GM21367 (cell line): Measurements from ENCODE around the gene NAGPA.

Experiments used
- ATAC-seq: cut with Tn5 transposase; IDR thresholded peaks from one replicate; pipeline ENCODE4 v1.9.1; 2021; ENCODE audit not compliant: unreplicated experiment

Gene NAGPA

DNA sequence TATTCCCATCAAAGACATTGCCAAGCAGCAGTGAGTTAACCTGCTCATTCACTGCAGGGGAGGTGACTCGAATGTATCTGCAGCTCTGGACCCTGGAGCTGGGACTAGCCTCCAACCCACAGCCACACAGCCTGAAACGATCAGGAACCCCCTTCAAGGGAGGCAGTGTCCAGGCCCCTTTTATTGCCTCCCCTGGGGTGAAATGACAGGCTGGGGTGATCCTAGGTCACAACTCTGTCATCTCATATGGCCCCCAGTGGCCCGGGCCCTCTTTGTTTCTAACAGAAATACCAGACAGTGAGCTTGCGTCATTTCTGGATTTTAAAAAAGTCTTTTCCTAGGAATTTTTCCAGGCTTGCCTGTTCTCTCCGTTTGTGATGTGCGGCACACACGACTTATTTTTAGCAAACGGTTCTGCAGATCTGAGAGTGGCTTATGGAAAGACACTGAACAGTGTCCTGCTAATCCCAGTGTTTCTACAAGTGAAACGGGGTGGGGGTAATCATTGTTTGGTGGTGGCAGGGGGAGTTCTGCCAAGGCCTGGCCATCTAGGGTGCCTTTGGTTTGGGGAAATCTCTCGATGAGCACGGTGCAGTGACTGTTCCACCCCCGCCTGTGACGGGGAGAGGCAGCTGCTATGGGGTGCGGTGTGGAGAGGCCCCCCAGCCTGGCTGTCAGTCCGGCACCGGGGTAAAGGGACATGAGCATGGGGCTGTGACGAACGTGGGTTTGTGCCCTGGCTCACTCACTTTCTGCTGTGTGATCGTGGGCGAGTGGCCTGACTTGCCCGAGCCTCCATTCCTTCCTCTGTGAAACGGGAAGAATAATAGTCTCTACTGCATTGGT lies 27.2 kb downstream of the NAGPA start:
- no peak for ATAC-seq

DNA sequence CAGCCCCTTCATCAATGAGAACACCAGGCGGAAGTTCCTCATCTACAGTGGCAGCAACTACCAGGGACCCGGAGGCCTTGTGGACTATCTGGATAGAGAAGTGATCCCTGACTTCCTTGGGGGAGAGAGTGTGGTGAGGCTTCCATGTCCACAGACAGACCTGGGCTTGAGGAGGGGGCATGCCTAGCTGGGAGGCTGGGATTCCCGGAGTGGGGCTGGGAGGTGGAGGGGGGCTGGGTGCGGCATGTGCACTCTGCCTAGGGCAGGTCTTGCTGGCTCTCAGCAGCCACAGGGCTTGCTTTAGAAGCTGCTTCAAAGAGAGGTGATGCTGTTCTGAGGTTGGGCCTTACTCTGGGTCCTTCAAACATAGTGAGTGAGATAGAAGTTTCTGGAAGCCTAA lies 27.8 kb downstream of the NAGPA start:
- ATAC-seq = no peak

DNA sequence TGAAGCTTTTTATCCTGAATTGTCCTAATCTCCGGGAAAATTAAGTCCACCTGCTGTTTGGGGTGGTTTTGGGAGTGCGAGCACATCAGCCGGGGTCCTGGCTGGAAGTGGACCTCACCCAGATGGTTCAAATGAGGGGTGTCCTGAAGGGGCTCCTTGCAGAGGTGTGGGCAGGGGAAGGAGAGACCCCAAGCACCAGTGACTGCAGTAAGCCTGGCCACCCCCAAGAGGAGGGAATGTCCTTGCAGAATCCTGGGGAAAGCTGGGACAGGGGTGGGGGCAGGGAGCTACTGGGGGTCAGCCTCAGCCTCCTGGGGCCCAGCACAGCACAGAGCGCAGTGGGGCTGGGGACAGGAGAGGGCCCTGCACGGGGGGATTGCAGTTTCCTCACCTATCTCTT lies 29.4 kb downstream of the NAGPA start:
- ATAC-seq = no peak

DNA sequence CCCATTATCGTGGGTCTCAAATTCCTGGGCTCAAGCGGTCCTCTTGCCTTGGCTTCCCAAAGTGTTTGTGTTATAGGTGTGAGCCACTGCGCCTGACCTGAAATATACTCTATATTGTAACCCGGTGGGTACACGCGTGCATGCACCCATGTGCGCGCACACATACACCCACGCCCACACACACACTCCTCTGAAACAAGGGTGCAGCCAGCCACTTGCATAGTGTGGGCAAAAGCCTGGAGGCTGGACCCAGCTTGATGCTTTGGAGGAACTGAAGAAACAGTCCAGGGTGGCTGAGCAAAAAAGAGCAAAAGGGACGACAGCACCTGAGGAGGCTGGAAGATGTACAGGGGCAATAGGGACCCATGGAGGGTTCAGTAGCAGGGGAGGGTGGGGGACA lies 29.9 kb downstream of the NAGPA start:
- ATAC-seq = no peak

DNA sequence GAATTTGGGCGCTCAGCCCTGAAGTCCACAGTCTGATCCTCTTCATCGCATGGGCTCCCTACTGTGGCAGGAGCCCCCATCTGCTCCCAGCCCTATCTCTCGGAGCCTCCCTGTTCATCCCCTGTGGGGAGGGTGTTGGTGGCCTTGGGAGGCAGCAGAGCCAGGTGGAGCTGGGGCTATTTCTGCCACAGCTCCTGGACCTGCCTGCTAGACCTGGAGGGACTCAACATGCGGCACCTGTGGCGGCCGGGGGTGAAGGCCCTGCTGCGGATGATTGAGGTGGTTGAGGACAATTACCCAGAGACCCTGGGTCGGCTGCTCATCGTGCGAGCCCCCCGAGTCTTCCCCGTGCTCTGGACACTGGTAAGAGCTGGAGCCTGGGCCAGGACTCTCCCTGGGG lies 30.5 kb downstream of the NAGPA start:
- no peak for ATAC-seq

DNA sequence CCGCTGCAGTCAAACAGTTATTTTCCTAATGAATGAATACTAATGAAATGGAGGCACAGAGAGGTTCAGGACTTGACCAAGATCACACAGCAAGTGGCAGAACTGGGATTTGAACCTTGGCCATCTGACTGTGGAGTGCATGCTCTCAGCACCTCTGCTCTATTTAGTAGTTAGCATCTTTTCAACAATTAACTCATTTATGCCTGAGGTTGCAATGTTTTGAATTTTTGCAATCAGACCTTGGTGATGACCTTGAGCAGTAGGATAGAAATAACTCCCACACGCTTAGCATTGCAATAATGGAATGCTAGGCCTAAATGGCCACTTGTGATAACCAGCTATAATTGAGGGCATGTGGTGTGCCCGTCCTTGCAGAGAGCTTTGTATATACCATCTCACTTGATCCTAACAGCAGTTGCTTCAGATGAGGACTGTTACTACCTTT lies 31.0 kb downstream of the NAGPA start:
- ATAC-seq = no peak

DNA sequence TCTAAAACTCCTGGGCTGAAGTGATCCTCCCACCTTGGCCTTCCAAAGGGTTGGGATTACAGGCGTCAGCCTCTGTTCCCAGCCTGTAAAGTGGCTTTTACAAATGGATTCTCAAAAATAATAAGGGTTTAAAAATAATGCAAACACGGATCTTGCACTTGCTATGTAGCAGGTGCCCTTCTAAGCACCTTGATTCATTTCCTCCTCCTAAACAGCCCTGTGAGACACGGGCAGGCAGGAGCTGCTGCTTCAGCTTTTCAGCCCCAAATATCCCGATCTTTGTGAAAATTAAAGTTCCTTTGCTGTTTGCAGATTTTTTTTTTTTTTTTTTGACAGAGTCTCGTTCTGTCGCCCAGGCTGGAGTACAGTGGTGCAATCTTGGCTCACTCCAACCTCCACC lies 31.7 kb downstream of the NAGPA start:
- ATAC-seq = no peak

DNA sequence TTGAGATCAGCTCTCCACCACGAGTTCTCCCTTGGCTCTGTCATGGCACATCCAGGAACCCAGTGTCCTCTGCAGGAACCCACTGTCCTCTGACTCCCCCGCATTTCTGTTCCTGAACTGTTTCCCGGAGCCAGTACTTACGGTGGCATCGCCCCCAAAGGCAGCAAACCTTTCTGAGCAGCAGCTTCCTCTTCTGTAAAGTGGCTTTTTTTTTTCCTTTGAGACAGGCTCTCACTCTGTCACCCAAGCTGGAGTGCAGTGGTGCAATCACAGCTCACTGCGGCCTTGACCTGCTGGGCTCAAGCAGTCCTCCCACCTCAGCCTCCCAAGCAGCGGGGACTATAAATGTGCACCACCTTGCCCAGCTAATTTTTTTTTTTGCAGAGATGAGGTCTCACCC lies 32.2 kb downstream of the NAGPA start:
- ATAC-seq = no peak

DNA sequence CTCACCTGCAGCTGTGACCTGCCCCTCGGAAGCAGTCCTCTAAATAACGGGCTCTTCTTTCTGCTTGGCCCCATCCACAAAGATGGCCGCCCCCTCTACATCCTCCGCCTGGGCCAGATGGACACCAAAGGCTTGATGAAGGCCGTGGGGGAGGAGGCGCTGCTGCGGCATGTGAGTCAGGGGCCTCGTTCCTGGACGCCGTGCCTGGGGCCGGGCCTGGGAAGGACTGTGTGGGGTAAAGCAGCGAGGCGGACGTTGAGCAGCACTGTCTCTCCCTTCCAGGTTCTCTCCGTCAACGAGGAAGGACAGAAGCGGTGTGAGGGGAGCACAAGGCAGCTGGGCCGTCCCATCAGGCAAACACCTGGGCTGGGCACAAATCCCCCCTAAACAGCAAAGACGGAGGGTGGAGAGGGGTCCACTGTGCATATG lies 33.1 kb downstream of the NAGPA start:
- no peak for ATAC-seq

DNA sequence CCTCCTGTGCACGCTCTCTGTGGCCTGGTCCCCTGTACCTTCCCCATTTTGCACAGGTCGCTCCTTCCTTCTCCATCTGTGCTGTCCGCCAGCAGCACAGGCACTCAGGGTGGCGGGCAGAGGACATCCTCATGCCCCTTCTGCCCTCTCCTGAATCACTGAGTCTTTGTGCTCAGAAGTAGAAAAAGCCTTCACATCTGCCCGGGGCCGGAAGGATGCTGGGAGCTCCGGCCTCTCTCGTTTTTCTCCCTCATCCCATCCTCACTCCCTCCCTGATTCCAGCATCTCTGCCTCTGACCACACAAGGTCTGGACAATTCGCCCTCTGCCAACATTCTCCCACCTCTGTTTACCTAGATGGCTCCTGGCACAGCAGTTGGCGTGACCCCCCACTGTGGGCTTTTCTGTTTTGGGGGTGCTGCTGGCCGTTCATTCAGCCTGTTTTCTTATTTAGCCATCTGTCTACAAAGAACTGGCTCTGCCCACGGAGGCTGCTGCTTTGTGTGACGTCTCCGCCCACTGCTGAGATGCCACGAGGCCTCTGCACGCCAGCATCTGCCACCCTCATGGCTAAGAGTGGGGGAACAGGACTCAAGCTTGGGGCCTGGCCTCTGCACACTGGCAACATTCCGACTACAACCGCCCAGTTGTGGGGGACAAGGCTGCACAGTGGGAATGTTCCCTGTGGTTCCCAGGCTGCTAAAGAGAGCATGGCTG lies 38.9 kb downstream of the NAGPA start:
- no peak for ATAC-seq

DNA sequence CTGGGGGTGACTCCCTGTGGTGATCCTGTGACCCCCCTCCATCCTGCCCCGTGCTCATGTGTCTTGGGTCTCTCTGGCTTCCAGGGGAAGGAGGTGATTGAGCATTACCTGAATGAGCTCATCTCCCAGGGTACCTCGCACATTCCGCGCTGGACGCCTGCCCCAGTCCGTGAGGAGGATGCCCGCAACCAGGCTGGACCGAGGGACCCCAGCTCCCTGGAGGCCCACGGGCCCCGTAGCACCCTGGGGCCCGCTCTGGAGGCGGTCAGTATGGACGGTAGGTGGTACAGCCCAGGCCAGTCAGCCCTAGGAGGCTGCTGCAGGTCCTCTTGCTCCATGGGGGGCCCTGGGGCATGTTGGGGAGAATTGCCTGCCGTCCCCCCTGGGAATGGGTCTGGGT lies 42.0 kb downstream of the NAGPA start:
- no peak for ATAC-seq

DNA sequence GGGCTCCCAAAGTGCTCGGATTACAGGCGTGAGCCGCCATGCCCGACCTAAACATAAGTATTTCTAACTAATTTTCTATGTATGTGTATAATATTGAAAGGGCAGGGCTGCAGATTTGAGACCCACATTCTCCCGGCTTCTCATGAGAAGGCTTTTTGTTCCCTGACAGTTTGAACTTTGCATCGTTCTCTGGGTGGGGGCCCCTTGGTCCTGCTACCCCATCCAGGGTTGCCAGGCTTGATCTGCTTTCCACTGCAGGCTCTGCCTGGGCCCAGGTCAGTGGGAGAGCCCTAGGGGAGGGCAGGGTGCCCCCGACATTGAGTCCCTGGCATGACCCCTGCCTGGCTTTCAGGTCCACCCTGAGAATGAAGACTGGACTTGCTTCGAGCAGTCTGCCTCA lies 43.3 kb downstream of the NAGPA start:
- ATAC-seq = no peak

DNA sequence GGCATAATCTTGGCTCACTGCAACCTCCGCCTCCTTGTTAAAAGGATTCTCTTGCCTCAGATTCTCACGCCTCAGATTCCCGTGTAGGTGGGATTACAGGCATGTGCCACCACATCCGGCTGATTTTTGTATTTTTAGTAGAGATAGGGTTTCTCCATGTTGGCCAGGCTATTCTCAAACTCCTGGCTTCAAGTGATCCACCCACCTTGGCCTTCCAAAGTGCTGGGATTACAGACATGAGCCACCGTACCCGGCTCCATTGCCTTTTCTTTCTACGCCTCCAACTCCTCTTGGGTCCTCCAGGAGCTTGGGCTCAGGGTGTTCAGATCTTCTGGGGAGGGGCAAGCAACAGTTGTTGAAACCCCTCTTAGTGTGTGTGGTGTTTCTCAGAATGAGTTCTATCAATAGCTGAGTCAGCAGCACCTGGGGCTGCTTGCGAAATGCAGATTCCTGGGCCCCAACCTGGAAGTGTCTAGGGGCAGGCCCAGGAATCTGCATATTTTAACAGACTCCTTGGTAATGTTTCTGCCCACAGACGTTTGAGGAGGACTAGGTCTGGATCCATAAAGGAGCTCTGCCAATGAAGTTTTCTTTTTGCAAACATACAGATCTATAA lies 44.2 kb downstream of the NAGPA start:
- no peak for ATAC-seq

DNA sequence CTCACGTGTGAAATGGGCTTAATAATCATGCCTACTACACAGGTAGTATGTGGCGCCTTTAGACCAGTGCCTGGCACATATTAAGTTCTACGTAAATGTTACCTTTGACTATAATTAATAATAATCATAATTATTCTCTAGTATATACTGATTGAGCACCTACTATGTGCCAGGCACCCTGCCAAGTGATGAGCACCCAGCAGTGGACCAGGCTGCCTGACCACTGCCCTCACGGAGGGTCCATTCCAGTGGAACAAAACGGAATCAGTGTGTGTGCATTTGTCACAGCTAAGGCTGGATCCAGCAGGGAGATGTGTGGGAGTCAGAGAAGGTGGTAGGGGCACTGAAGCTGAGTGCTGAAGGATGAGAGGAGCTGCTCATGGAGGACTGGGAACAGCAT lies 45.1 kb downstream of the NAGPA start:
- ATAC-seq = no peak

DNA sequence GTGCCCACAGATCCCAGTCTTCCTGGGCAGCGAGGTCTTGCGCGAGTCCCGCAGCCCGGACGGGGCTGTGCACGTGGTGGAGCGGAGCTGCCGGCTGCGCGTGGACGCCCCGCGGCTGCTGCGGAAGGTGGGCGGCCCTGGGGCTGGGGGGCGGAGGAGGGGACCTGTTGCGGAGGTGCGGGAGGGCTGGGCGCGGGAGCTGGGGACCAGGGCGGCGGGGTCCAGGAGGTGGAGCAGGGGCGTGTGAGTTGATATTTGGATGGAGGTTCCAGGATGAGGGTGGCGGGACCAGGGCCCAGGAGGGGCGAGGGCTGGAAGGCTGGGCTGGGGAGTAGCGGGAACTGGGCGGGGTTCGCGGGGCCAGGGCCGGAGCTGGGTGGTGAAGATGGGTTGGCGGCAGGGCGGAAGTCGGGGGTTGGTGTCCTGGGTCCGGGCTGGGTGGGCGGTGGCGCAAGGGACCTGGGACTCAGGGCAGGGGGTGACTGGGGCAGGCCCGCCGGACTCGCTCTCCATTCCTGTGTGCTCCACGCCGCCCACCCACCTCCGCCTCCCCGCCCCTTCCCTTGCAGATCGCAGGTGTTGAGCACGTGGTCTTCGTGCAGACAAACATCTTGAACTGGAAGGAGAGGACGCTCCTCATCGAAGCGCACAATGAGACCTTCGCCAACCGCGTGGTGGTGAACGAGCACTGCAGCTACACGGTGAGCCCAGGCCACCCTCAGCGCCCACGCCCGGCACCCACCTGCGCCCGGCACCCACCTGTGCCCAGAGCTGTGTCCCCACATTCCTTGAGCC lies 46.0 kb downstream of the NAGPA start:
- ATAC-seq = no peak

DNA sequence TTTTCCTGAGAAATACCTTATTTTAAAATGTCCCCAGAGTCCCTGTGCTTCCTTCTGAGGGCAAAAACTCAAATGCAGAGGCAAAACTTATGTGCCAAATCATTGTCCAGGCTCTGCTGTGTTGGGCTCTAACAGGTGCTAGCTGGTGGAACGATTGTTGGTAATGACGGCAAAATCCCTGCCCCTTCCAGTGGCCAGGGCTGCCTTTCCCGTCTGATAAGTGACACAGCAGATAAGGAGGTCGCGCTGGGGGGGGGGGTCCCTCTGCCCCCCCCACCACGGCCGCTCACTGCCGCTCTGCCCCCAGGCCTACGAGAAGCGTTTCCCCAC lies 46.5 kb downstream of the NAGPA start:
- ATAC-seq = no peak

DNA sequence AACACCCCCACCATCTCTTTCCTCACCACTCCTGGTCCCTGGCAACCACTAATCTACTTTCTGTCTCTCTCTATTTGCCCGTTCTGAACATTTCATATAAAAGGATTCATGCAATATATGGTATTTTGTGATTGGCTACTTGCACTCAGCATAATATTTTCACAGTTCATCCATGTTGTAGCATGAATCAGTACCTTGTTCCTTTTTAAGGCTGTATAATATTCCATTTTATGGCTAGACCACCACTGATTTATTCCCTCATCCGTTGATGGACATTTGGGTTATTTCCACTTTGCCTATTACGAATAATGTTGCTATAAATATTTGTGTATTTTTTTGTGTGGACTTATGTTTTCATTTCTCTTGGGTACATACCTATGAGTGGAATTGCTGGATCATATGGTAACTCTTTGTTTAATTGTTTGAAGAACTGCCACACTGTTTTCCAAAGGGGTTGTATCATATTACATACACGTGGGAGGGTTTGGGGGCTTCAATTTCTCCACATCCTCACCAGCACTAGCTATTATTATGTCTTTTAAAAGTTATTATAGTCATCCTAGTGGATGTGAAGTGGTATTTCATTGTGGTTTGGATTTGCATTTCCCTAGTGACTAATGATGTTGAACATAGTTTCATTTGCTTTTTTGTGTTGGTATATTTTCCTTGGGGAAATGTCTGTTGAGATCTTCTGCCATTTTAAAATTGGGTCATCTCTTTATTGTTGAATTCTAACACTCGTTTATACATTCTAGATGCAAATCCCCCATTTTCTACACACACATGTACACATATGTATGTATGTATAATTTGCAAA lies 49.4 kb downstream of the NAGPA start:
- ATAC-seq = no peak

DNA sequence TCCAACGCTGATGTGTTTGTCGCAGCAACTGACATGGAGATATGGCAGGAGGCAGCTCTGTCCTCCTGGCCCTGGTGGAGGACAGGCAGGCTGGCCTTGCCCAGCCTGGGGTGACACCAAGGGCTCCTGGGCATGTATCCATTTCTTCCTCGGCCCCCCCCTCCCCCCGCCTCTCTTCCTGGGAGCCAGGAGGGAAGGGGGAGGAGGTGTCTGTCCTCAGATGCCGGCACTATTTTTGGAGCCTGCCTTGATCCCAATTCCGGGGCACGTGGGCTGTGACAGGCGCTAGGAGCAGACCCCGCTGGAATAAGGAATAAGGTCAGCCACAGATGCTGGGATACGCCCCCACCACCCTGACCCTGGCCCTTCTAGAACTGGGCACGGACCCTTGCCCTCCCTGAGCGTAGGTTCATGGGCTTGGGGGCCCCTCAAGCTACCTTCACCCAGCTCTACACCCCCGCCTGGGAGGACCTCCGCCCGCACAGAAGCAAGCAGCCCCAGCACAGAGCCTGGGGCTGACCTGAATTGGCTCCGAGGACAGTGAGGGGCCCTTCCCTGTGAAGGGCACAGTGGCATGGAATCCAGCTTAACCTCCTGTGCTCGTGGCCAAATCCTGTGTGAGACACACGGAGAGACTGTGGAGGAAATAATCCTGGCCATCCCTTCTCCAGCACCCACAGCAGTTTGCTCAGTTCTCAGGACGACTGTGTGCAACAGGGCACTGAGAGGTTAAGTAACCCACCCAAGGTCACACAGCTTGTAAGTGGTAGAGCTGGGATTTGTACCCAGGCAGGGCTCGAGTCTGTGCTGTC lies 51.5 kb downstream of the NAGPA start:
- ATAC-seq = no peak

DNA sequence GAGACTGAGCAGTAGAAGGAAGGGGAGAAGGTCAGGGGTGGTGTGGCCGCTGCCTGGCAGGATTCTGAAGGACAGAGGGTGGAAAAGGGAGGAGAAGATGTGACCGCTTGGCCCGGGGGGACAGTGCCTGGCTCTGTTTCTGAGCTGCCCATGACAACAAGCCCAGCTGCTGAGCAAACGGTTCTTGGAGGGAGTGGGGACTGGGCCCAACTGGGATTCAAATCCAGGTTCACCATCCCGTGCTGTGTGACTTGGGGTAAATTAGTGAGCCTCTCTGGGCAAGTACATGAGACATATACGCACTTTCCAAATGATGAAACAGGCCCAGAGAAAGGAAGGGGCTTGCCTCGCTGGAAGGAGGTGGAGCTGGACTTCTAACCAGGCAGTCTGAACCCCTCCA lies 52.3 kb downstream of the NAGPA start:
- ATAC-seq = no peak

DNA sequence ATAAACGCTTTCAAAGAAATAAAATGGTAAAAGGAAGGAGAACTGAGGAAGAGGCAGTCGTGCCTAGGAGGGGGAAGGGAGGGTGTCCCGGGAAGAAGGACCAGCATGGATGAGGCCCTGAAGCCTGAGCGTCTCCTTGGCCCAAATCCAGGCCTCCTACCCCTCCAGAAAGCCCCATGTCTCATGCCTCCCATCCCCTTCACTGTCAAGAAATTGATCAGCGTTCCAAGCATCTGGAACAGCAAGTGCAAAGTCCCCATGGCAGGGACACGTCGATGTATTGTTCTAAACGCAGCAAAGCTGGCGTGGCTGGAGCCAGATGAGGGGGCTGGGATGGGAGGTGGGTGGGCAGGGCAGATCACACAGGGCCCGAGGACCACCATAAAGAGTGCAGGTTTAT lies 53.0 kb downstream of the NAGPA start:
- no peak for ATAC-seq
